OCI-LY3 (cell line): ENCODE results near the gene EGF.

Experiments
- CTCF ChIP-seq: fragments of 200-600, 300-600 bp; sonication (generic); IDR thresholded peaks from 2 replicates; pipeline ENCODE4 v1.5.1; 2014; ENCODE audit warnings: antibody characterized with exemption, low read length, low read depth
- EZH2phosphoT487 ChIP-seq: fragments of 200-600 bp; shearing (Covaris generic); IDR thresholded peaks from 2 replicates; pipeline ENCODE4 v1.6.1; 2018; ENCODE audit warnings: antibody characterized with exemption, mixed run types, low read depth

DNA sequence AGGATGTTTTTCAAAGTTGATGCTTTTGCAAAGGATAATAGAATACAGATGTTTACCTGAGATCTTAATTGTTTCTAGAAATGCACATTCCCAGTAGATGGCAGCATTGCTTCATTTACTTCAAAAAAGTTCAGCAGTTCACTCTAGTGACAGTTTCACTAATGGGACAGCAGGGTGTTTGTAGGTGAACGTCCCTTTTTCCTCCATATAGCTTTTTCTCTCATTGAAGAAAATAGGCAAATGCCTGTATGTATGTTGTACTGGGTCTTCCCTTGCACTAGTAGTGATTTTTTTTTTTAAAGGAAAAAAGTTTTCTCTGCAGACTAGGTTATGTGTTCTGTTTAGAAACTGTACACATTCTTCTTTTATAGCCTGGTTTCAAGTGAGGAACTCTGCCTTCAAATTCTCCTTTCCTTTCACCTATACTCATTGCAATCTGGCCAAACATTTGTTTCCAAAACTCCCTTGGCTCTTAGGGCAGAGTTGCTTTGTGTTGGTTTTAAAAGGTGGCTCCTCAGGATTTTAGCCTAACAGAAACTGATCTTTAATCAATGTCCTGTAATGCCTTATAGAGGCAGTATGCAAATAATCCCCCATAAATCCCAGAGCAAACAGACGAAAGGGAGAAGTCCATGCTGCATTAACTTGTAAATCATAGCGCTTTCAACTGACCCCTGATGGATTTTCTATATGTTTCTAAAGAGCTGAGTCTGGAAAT is 86.3 kb downstream of the EGF start:
- peak; percentile 88 for TF ChIP-seq CTCF
- TF ChIP-seq EZH2phosphoT487, result no peak
